Measurements from ENCODE around the gene GNA12. TPM values are rescaled to one million over a fixed set of nuclear protein-coding genes. Genes with fewer than 3 reads are reported as not detected.

The GNA12 gene
- 49.5 and 50.1 TPM in 2 replicates for total RNA-seq

GRCh38 chr7:2844153-2845033 lies at the start of gene GNA12:
Gene GNA12, minus strand, starts transcription at chr7:2844308. Its CDS starts 147 bp downstream, at chr7:2844161.

GRCh38 chr7:2687881-2688318 lies 156.2 kb downstream of the GNA12 start, which contains the start of gene AMZ1:
Gene AMZ1, plus strand, starts transcription at chr7:2688202. Its CDS starts 12,250 bp downstream, at chr7:2700452.

Other genes starting within 250 kb of the GNA12 start
- 62.3 and 92.6 TPM in 2 replicates for gene TTYH3, start 212.3 kb downstream of the GNA12 start, total RNA-seq
- under 0.01 and 0.78 TPM in 2 replicates for gene AMZ1, start 156.1 kb downstream of the GNA12 start, total RNA-seq
- gene CARD11, start 199.6 kb upstream of the GNA12 start, total RNA-seq, result 0.16 and 6.9 TPM in 2 replicates